ENCODE results near the gene ZNF710.
A peak's percentile ranks its signal among the peaks of the same experiment; 100 is the strongest.

The ZNF710 gene

DNA sequence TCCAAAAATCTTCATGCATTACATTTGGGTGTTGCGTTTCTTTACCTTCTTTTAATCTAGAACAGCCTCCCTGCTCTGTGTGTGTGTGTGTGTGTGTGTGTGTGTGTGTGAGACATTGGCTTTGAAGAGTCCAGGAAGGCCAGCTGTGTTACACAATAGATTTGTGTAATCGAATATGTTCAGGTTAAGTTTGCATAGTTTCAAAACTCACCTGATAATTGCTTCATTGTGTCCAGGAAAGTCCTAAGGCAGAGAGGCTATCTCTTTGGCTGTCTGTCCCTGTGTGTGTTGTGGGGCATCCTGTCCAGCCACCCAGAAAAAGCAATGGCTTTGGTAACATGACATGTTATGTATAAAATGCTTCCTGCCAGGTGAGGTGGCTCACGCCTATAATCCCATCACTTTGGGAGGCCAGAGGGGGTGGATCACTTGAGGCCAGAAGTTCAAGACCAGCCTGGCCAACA lies 37.5 kb downstream of the ZNF710 start:
- DNase-seq (ENCODE audit: low read depth) = no peak

DNA sequence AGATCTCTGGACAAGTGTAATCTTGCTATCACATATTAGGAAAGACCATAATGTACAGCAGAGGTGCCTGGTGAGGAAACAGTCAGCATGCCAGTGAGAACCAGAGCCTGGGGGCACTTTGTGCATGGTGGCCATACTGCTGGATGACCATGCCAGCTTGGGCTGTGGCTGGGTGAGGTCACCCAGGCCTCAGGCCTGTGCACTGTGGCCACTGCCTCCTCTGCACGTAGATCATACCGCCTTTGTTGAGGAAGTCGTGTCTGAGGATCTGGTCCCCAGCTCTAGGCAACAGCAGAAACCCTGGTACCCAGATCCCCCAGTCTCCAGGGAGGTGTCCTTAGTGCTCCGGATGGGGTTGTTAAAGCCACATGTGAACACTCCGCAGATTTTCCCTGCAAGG lies 38.9 kb downstream of the ZNF710 start:
- DNase-seq (ENCODE audit: low read depth) = no peak

DNA sequence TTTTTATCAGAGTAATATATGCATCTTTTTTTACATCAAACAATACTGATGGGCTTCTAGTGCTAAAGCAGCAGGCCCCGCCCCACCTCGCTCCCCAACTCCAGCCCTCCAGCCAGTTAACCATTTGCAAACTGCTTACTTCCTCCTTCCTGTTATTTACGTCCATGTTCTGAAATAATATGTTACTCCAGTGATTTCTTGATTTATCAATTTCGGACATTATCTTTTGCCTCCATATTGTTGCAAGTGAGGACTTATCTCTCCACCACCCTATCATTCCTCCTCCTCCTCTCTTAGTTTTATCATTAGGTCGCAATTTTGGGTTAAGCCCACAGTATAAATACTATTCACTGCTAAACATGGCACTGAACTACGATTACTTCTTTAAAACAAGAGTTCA lies 39.5 kb downstream of the ZNF710 start:
- no peak for DNase-seq (ENCODE audit: low read depth)

DNA sequence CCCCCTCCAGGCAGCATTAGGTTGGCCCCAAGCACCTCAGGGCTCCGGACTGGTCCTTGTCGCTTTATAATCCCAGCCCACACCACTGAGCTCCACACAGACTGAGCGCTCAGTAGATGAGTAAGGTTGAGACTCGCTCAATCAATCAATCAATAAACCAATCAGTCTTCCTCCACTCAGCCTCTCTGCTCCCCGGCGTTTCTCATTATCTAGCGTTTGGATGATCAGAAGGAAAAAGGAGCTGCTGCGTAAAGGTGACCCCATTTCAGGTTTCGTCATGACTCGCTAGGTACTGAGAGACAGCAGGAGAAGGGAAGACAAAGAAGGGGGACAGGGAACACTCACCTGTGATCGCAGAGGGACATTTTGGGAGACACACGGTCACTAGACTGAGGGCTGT lies 41.2 kb downstream of the ZNF710 start:
- DNase-seq (ENCODE audit: low read depth) = no peak

DNA sequence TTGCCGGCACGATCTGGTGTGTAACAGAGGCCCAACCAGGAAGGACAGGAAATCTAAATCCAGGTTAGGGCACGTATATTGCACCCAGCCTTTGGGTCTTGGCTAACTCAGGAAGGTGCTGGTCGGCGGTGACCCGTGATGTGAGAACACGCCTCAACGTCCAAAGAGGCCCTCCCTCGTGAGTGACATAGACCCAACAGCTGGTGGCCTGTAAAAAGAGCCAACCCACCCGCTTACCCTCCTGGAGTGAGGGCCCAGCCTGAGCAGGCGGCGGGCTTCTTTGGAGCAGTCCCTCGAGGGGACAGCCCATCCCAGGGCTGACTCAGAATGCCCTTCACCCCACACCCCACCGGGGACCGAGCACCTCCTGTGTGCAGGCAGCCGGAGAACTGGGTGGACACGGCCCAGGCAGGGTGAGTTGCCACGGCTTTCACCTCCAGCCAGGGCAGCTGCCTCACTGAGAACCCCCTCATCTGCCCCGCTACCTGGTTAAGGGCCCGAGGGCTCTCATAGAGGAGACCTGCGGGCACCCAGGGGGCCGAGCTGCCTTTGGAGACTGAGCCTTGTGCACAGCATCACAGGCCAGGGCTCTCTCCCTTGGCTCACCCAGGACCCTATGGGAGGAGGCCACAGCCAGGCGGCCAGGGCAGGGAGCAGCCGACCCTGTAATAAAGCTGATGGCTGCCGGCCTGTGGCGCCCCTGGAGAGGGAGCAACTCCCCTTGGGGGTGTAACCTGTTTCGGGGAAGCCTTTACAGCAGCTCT lies 41.8 kb downstream of the ZNF710 start:
- no peak for DNase-seq (ENCODE audit: low read depth)

DNA sequence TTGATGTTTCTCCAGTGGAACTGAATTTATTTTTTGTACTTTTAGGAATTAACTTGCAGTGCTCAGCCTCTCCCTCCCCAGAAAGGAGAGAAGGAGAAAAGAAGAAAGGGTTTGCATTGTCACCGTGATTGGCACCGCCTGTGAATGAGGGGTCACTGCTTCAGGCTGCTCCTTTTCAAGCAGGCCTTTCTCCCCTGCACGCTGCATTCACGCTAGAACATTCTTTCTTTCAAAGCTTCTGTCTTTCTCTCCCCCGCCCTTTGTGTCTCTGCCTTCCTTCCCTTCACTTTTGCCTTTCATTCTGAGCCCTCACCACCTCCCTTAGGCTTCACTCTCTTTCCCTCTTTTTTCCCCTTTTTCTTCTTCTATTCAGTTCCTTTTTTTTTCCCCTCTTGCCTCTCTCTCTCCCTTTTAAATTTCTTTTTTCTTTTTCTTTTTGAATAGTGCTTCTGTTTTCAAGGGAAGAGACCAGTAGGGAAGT lies 42.4 kb downstream of the ZNF710 start:
- DNase-seq (ENCODE audit: low read depth) = no peak

DNA sequence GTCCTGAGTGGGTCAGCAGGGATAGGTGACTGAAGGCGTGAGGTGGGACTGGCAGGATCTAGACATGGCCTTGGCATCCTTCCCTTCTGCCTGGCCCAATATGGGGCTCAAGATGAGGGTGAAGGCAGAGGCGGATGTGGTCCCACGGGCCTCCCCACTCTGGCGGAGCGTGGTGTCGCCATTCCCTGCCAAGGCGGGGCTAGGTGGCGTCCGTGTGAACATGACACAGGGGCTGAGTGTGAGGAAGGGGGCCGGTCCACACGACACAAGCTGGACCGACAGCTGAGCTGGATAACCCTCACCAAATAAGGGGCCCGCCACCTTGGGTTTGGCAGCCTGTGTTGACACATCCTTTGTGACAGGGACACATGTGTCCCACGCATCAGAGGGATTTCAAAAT lies 43.1 kb downstream of the ZNF710 start:
- DNase-seq (ENCODE audit: low read depth) = no peak

DNA sequence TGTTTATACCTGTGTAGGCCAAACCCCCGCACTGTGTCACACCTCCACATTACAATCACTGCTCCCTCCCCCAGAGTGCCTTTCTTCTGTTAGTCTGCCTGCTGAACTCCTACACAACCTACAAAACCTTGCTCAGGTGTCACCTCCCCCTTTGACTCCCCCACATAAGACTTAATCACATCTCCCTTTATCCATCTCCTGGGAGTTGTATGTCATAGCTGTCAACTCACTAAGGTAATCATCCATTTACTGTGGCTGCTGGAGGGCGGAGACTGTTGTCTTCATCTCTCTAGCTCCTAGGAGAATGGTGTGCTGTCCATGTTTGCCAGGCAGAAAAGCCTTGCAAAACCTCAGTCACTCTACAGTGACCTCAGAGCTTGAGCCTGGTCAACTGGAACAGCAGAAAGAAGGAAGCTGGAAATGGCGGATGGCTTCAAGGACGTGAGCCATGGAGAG lies 43.8 kb downstream of the ZNF710 start:
- no peak for DNase-seq (ENCODE audit: low read depth)

DNA sequence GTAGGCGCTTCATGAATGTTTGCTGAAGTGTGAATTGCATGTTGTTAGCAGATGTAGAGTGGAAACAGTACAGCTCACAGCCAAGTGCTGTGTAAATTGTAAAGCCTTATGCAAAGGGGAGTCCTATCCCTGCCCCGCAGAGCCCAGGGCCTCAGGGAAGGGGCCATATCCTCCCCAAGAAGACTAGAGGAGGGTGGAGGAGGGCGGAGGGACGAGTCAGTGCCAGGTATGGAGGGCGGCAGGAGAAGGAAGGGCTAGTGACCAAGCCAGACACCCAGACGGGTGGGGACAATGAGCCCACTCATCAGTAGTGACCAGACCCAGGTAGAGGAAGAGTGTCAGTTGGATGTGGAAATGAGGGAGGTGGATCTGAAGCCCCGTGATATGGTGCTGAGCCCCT lies 45.2 kb downstream of the ZNF710 start:
- DNase-seq (ENCODE audit: low read depth) = no peak

DNA sequence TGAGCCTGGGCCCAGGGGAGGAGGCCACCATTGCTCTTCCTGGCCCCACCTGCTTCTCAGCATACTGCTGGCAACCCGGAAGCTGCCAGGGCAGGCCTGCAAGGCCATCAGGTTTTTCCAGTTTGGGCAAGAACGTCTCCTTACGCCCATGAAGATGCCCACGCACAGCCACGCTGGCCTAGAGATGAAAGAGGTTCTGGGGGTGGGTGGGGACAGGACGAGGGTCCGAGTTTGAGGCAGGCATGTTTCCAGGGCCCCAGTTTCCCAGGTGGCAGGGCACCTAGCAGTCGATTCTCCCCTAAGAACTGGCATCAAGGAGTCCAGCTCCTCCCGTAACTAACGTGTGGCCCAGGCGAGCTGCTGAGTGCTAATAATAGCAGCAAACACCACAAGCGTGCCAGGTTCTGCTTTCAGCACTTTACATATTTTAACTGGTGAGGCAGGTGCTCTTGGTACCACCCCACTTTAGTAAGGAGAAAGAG lies 45.8 kb downstream of the ZNF710 start:
- DNase-seq (ENCODE audit: low read depth) = no peak

DNA sequence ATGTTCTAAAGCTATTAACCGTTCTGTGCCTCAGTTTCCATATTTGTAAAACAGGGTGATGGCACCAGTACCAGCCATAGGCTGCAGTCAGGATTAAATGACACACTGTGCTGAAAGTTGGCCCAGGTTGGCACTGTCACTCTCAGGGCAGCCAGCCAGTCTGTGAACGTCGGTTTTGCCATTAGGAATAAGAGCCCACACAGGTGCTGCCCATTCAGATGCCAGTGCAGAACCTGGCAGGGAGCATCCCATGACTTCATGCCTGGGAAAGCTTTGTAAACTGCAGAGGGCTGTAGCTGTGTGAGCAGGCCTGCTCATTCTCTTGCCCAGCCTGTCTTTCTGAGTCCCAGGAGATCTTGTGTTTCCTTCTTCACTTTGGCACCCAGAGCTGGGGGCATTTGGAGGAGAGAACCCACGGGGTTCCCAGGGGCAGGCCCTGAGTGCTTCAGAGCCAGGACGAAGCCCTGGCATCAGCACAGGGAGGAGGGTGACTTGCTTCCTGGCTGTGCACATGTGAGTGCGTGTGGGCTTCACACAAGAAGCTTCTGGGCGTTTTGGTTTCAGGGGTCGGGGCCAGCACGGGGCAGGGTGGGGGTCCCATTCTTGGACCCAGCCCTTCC lies 46.9 kb downstream of the ZNF710 start:
- DNase-seq (ENCODE audit: low read depth) = no peak

DNA sequence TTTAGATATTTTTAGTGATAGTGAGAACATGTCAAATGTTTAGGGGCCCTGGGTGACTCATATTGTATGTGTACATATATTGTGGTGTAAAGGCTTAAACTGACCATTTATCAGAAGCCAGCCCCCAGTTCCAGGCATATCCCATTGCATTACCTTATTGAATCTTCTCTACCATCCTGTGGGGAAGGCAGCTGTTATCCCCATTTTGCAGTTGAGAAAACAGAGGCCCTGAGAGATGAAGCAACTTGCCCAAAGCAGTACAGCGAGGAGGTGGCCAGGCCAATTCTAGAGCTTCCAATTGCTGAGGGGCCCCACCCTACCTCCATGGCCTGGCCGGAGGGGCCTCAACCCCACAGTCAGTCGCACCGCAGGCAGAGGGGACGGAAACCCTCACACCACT lies 47.9 kb downstream of the ZNF710 start:
- no peak for DNase-seq (ENCODE audit: low read depth)

DNA sequence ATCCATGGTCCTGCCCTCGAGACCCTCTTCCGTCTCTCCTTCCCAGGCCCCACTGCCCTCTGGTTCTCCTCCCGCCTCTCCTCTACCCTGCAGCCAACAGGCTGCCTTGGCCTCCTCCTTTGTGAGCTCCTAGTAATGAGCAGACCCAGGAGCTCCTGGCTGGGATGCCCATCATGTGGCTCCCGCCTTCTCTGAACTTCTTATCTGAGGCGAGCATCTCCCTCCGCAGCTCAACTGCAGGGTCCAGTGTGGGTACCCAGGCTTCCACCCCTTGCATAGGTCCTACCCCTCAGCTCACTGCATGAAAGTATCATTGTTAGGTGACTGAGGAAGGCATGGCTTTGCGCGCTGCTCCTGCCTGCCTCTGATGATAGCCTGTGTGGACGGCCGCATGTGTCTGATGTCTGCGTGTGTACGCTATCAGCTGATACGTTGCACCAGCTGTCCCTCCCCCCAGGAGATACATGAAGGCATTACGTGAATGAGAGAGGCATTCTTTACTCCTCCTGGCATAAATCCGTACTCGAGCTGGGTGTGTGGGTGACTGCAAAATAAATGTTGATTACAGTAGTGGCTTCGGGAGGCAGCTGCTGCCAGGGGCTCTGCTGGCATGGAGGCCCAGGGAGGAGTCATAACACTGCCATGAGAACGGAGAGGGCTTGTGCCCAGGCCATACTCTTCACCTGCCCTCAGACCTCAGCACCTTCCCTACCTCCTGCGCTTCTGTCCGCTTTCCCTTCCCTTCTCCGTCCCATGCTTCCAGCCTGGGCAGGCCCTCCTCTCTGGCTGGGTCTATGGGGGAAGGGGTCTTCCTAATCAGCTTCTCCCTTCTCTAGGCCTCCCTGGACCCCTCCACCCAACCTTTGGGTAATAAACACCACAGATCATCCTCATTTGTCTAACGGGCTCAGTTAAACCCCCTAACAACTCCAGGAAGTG lies 48.8 kb downstream of the ZNF710 start:
- no peak for DNase-seq (ENCODE audit: low read depth)

DNA sequence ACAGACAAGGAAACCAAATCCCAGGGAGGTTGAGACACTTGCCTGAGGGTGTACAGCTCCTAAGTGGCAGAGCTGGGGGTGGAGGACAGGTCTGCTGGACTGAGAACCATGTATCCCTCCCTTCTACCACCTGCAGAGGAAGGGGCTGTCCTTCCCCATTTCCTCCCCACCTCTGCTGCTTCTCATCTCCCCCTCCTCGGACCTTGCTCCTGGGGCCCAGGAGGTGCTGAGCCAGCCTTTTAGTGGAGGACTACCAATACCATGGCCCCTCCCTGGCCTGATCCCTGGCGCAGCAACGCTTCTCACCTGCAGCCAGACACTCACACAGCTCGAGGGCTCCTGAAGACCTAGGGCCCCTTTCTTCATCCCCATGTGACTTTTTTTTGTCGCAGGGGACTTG lies 50.8 kb downstream of the ZNF710 start:
- DNase-seq (ENCODE audit: low read depth) = no peak

DNA sequence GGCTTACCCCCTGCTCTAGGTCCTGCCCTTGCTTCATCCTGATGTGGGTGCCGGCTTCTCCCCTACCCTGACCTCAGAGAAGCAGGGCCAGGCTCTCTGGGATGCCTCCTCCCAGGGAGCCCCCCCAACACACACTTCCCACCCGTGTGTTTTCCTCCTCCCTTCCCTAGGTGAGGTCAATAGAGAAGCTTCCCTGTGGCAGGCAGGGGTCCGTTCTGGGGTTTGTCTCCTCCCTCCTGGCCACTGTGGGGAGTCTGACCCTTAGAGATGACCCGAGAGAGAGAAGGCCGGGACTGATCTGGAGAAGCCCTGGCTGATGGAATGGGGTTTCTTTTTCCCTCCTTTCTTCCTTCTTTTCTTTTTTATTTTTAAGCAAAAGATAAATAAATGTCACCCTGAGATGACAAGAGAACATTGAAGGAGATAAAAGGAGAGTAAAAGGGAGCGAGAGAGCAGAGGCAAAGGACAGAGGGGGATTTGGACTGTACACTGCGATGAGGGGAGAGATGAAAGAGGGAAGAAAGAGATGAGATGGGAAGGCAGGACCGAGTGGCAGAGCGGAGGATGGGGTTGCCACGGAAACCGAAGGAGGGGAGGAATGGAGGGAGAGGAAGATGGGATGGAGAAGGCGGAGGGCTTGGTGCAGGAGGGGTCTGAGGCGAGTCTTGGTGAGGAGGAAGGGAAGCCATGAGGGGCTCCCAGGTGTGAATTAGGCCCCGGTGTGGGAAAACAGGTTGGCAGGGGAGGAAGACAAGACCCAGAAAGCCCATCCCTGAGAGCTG lies 52.8 kb downstream of the ZNF710 start:
- DNase-seq (ENCODE audit: low read depth) = no peak

DNA sequence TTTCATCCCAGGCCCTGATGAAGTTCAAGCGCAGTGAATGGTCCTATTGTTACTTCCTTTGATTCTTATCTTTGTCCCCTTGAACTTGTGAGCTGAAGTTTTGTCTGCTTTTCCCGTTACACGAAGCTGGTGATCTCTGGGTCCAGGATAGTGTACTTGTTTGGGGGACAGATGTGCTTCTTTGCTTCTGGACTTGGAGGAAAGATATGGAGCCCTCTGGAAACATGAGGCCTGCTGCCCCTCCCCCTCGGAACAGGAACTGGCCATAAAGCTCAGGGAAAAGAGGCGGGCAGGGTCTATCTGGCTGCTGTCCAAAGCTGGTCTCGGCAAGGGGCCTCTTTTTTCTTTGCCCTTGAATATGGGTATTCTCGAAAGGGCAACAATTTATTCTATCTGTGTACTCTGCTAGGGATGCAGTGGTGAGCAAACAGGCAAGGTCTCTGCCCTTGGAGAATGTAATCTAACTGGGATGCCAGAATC lies 53.5 kb downstream of the ZNF710 start:
- no peak for DNase-seq (ENCODE audit: low read depth)

DNA sequence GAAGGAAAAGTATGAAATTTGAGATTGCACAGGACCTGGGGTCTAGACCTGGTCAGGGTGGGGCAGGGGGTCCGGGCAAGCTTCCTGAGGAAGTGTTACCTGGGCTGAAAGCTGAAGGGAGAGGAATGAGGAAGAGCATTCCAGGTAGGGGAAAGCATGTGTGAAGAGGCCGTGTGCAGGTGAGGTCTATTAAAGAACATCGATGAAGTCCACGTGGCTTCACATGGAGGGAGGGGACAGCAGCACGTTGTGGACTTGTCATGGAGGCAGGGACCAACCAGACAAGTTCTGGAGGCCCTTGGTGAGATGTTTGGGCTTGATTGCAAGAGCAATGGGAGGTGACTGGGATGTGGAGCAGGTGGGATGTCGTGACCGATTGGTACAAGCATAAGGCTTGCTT lies 54.1 kb downstream of the ZNF710 start:
- no peak for DNase-seq (ENCODE audit: low read depth)

DNA sequence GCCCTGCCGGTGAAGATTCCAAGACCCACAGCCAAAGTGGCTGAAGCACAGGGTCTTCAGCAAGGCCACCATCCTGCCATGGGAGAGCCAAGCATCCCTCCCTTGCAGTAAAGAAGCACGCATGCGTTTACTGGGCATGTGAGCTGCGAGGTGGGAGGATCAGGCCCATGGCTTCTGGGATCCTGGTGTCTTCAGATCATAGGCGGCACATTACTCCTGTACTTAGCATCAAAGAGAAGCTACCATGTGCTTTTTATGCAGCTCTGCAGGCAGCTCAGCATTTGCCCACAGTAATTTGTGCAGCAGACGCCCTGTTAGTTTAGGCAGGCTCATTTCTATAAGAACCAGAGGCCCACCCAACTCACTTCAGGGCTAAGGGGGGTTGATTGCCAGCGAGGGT lies 55.4 kb downstream of the ZNF710 start:
- no peak for DNase-seq (ENCODE audit: low read depth)

DNA sequence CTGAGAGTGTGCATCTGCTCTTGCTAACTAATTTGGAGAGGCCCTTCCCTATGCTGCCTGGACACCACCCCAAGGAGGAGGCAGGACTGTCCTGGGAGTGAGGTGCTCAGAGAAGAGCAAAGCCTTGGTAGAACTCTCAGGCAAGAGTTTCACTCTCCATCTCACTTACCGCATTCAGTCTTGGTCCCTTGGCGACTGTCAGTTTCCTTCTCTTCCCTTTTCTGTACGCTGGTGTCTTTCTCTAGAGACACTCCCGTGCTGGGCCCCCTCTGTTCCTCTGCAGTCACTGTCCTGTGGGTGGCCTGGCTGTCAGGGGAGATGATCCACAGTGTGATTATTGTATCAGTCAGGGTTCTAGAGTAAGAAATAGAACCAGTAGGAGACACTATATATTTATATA lies 57.2 kb downstream of the ZNF710 start:
- no peak for DNase-seq (ENCODE audit: low read depth)

DNA sequence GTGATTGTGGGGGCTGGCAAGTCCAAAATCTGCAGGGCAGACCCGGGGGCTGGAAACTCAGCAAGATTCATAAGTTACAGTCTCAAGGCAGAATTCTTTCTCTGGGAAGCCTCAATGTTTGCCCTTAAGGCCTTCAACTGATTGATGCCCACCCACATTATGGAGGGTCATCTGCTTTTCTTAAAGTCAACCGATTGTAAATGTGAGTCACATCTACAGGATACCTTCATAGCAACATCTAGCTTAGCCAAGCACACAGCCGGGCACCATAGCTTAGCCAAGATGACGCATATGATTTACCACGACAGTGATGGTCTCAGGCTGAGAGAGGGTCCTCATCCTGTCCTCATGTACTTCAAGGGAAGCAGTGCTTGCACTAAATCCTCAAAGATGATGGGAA lies 57.7 kb downstream of the ZNF710 start:
- DNase-seq (ENCODE audit: low read depth) = no peak

DNA sequence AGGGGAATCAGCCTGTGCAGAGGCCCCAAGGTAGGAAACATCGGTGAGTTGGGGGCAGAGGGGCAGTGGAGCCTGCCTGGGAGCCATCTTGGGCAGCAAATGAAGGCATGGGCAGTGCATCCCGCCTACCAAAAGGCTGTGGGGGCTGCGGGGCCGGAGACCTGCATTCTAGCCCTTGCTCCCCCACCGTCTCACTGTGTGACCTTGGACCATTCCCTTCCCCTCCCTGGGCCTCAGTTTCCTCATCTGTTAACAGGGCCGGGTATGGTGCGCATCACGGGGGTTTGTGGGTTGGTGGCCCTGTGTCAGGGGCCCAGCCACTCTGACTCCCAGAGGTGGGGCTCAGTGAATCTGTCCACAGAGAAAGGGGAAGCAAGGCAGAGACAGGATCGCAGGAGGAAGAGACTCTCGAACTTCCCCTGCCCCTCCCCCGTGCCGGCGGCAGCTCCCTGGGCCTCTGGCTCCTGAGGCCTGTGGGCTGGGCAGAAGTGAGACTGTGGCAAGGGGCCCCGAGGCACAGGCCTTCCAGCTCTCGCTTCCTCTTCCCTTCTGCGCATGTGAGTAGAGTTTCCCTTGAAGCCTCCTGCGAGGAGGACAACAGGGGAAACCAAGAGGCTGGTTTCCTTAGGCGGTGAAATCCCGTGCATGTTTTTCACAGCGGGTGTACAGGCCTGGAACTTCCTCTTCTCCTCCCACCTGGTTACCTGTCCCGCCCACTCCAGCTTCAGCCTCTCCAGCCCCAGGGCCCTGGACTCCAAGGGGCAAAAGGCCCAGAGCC lies 58.3 kb downstream of the ZNF710 start:
- peak; percentile 39 for DNase-seq (ENCODE audit: low read depth)

Measured in stimulated activated CD8-positive, alpha-beta memory T cell treated with anti-CD3 and anti-CD28 coated beads, Interleukin-12 subunit alpha, Interleukin-12 subunit beta, amount 100 ng/mL, for 4 hours (primary cell).